GM20000 (cell line): ENCODE measurements around the gene SMS.
A peak's percentile ranks its signal among the peaks of the same experiment; 100 is the strongest.

ENCODE experiments used
- DNase-seq: peaks from one replicate; pipeline ENCODE4 v3.0.0; 2012; ENCODE audit warnings: low spot score
- CTCF ChIP-seq: IDR thresholded peaks from 2 replicates; pipeline ENCODE4 v1.5.1; 2012; ENCODE audit warnings: mild to moderate bottlenecking, control low read depth; ENCODE audit errors: extremely low read depth, missing control alignments

Gene SMS

GRCh38 chrX:21926527-21927278 lies 13.8 kb upstream of the SMS start:
- TF ChIP-seq CTCF = no peak
- peak; percentile 5 for DNase-seq

GRCh38 chrX:21929209-21929608 lies 11.3 kb upstream of the SMS start:
- no peak for DNase-seq
- TF ChIP-seq CTCF = no peak

- TF ChIP-seq CTCF = no peak
- no peak for DNase-seq
Measured at GRCh38 chrX:21930986-21931385, 9.5 kb upstream of the SMS start.

GRCh38 chrX:21932292-21933002 lies 8.1 kb upstream of the SMS start:
- DNase-seq = no peak
- no peak for TF ChIP-seq CTCF

GRCh38 chrX:21933077-21933476 lies 7.4 kb upstream of the SMS start:
- no peak for DNase-seq
- no peak for TF ChIP-seq CTCF

GRCh38 chrX:21934414-21934813 lies 6.1 kb upstream of the SMS start:
- no peak for DNase-seq
- no peak for TF ChIP-seq CTCF

- no peak for DNase-seq
- no peak for TF ChIP-seq CTCF
Measured at GRCh38 chrX:21939906-21940305, 603 bp upstream of the SMS start.
